Heart left ventricle (tissue), 13 donors: ENCODE results near the gene NAXD.

Experiments
- CTCF ChIP-seq, 12 donors: fragments of 200-600 bp; sonication (generic) in 4 of 12; IDR thresholded peaks; one replicate each; pipeline versions ENCODE4 v1.5.0 to v1.8.0; 2018 to 2022; ENCODE audit warnings: antibody characterized with exemption in 12 of 12, mild to moderate bottlenecking in 5 of 12
- POLR2A ChIP-seq, 2 donors: fragments of 450-650 bp; IDR thresholded peaks; one replicate each; pipeline ENCODE4 v1.6.1; 2017; ENCODE audit warnings: antibody characterized with exemption in 2 of 2, mild to moderate bottlenecking in 2 of 2, moderate library complexity in 2 of 2
- donor health status: ischemic (EF 13 %, LVEDD 7.1; RV severe dilation, severe dysfunction).
- donor health status: DM: no; HTN: yes; CAD: no.
- donor health status: DM: no; HTN: no; CAD: no.
- donor health status: ischemic (EF 25% LVEDD 6.9; RV normal size, moderate dysfunction).
- donor health status: ischemic (EF 25% LVEDD 5.7; RV mildly dilated, moderate dysfunction).
- donor health status: ischemic (EF 35%, LVEDD 5.7; RV mildly dilated, moderate dysfunction).
- donor health status: nonischemic (EF 11% LVEDD 7.7; RV severe dilation, severe dysfunction).
- donor health status: DM: yes; HTN: yes; CAD: no.
- donor health status: PGD.
- donor health status: ischemic (EF 29% LVEDD 5.4; RV normal size, mild dysfunction).
- donor health status: nonischemic (EF 23%, LVEDD 6.1; RV moderate dilation, normal function).

- TF ChIP-seq CTCF (IDR thresholded peaks at IDR 0.05) = no peak
- no peak for TF ChIP-seq POLR2A (IDR thresholded peaks at IDR 0.05)
These were observed 38.4 kb upstream of the NAXD start for GRCh38 chr13:110576736-110577476.
